Spleen (tissue), 11 donors: Measurements from ENCODE around the gene ZNF562. TPM values are rescaled to one million over a fixed set of nuclear protein-coding genes. Genes with fewer than 3 reads are reported as not detected.

Experiments used
- DNase-seq: peaks from one replicate; pipeline ENCODE4 v3.0.0-alpha.2; 2020
- H3K27ac ChIP-seq, 8 donors: fragments of 200-600 bp; sonication (generic) in 7 of 8; 1 replicate in 4 of 8; 2 replicates in 4 of 8; pipeline versions ENCODE4 v1.5.0 to v1.8.0; 2016 to 2021; ENCODE audit warnings: inconsistent platforms in 4 of 8, mild to moderate bottlenecking in 4 of 8, moderate library complexity in 1 of 8
- H3K27me3 ChIP-seq, 7 donors: fragments of 200-600 bp; sonication (generic) in 6 of 7; replicated peaks in 1 of 7; 1 replicate in 4 of 7; 2 replicates in 3 of 7; pipeline versions ENCODE4 v1.5.0 to v1.8.0; 2016 to 2021; ENCODE audit warnings: inconsistent platforms in 3 of 7, mild to moderate bottlenecking in 1 of 7
- H3K36me3 ChIP-seq, 6 donors: fragments of 200-600 bp; sonication (generic) in 5 of 6; 1 replicate in 4 of 6; 2 replicates in 2 of 6; pipeline versions ENCODE4 v1.5.0 to v1.8.0; 2016 to 2021; ENCODE audit warnings: inconsistent platforms in 2 of 6
- H3K4me1 ChIP-seq, 6 donors: fragments of 200-600 bp; sonication (generic) in 5 of 6; 1 replicate in 3 of 6; 2 replicates in 3 of 6; pipeline versions ENCODE4 v1.5.0 to v1.8.0; 2016 to 2021; ENCODE audit warnings: inconsistent platforms in 3 of 6
- H3K4me3 ChIP-seq, 8 donors: fragments of 200-600 bp; sonication (generic) in 7 of 8; 1 replicate in 4 of 8; 2 replicates in 4 of 8; pipeline versions ENCODE4 v1.5.0 to v1.8.0; 2016 to 2021; ENCODE audit warnings: inconsistent platforms in 4 of 8, mild to moderate bottlenecking in 4 of 8, moderate library complexity in 2 of 8
- H3K9me3 ChIP-seq, 8 donors: fragments of 200-600 bp; sonication (generic) in 7 of 8; 1 replicate in 4 of 8; 2 replicates in 4 of 8; pipeline versions ENCODE4 v1.5.0 to v1.8.0; 2016 to 2021; ENCODE audit warnings: inconsistent platforms in 4 of 8
- CTCF ChIP-seq, 11 experiments: fragments of 200-600 bp in 7 of 11; fragments of 450-650 bp in 4 of 11; sonication (generic) in 4 of 11; IDR thresholded peaks in 8 of 11; conservative IDR thresholded peaks in 3 of 11; 1 replicate in 7 of 11; 2 replicates in 4 of 11; pipeline versions ENCODE4 v1.4.0 to v1.8.0; 2016 to 2021; ENCODE audit warnings: antibody characterized with exemption in 11 of 11, inconsistent platforms in 4 of 11, mild to moderate bottlenecking in 1 of 11
- POLR2A ChIP-seq, 3 donors: fragments of 450-650 bp; IDR thresholded peaks; one replicate each; pipeline ENCODE4 v1.5.1; 2017; ENCODE audit warnings: antibody characterized with exemption in 3 of 3, mild to moderate bottlenecking in 1 of 3
- POLR2AphosphoS5 ChIP-seq, 3 donors: sonication (generic); formaldehyde crosslinking; IDR thresholded peaks; one replicate each; pipeline ENCODE4 v1.5.1; 2017; ENCODE audit warnings: antibody characterized with exemption in 3 of 3
- WGBS, 5 donors: extraction: QIAGEN DNeasy Blood & Tissue Kit in 3 of 5; methylation state at CpG; one replicate each; pipeline versions ENCODE4 v1.1.5 to v1.1.7; 2013 to 2018; 5-methylcytosine and 5-hydroxymethylcytosine counted together
- intact Hi-C: fragments of 100-400 bp; cut with DNase I; formaldehyde crosslinking; loops from one replicate; pipeline ENCODE4 v1.15.0; 2023; ENCODE audit warnings: low total_unique reads
- polyA plus RNA-seq, 3 donors: library from polyadenylated mRNA; stranded (reverse); fragments of 200-250 nt; gene quantifications; one replicate each; pipeline ENCODE4 v1.2.1, GENCODE V29; 2013
- total RNA-seq, 7 donors: library from RNA; depleted of rRNA in 3 of 7; stranded (reverse); fragments of >200 nt in 3 of 7; fragmentation: NEBNext Ultra II Directional in 4 of 7; extraction: Animal tissue kit (Norgen Biotek cat#: 25700) in 4 of 7; gene quantifications; one replicate each; pipeline versions ENCODE4 v1.1.0 to v1.2.1, GENCODE V29; 2016 to 2021
- donor health status: healthy with polysubstance abuse.
- donor health status: DM: no; HTN: no; CAD: no; lungs with moderate emphysema.
- donor health status: DM: no; HTN: no; CAD: no.
- donor health status: Bipolar disorder and iron deficiency.
- donor health status: healthy.
- donor health status: DM: no; HTN: no; CAD: no.
- donor health status: DM: yes; HTN: yes; CAD: no.

Gene ZNF562
- total and polyA plus RNA-seq, 10 donors: 2.5 to 44.8 (median 32.0) TPM

- TF ChIP-seq POLR2AphosphoS5 (IDR thresholded peaks at IDR 0.05) (no peak), POLR2A (IDR thresholded peaks at IDR 0.05) (no peak), CTCF (IDR thresholded peaks at IDR 0.05 in 8 of 11, conservative IDR thresholded peaks at IDR 0.05 in 3 of 11) (no peak)
- intact Hi-C loops: no loop called here
- Histone ChIP-seq H3K27ac (no peak overlapping the region), H3K27me3 (no peaks in the 10 kb centered on the region), H3K36me3 (peaks cover 0 to 62% (median 0%) of the 10 kb centered on the region in 6 donors), H3K9me3 (peaks cover 0 to 14% (median 6%) of the 10 kb centered on the region in 8 donors), H3K4me1 (no peaks in the 10 kb centered on the region), H3K4me3 (no peak overlapping the region)
- DNase-seq: no peak
- WGBS, 5 donors: 76 to 99% (median 90%) methylated on average over 4 of the region's 4 CpGs
These were observed 30.4 kb downstream of the ZNF562 start for GRCh38 chr19:9644472-9644871.

- 93 to 98% (median 95%) methylated on average over 6 of the region's 6 CpGs for WGBS, 5 donors
- Histone ChIP-seq H3K9me3 (peaks cover 0 to 14% (median 4%) of the 10 kb centered on the region in 8 donors), H3K4me1 (no peaks in the 10 kb centered on the region), H3K4me3 (no peak overlapping the region), H3K27me3 (no peaks in the 10 kb centered on the region), H3K36me3 (peaks cover 0 to 35% (median 0%) of the 10 kb centered on the region in 6 donors), H3K27ac (no peak overlapping the region)
- intact Hi-C loops: no loop called here
- TF ChIP-seq POLR2A (IDR thresholded peaks at IDR 0.05) (no peak), POLR2AphosphoS5 (IDR thresholded peaks at IDR 0.05) (no peak), CTCF (IDR thresholded peaks at IDR 0.05 in 8 of 11, conservative IDR thresholded peaks at IDR 0.05 in 3 of 11) (no peak)
- no peak for DNase-seq
These were observed 33.1 kb downstream of the ZNF562 start for GRCh38 chr19:9641810-9642209.

- H3K27ac ChIP-seq: no peak overlapping the region
- no peak for DNase-seq
- peaks cover 0 to 33% (median 0%) of the 10 kb centered on the region in 6 donors for H3K36me3 ChIP-seq
- no peaks in the 10 kb centered on the region for H3K27me3 ChIP-seq
- no peaks in the 10 kb centered on the region for H3K4me1 ChIP-seq
- no peak overlapping the region for H3K4me3 ChIP-seq
- intact Hi-C loops: no loop called here
- WGBS, 5 donors: 66 to 88% (median 79%) methylated on average over 1 of the region's 1 CpG
- no peak for TF ChIP-seq CTCF (IDR thresholded peaks at IDR 0.05 in 8 of 11, conservative IDR thresholded peaks at IDR 0.05 in 3 of 11)
- TF ChIP-seq POLR2AphosphoS5 (IDR thresholded peaks at IDR 0.05): no peak
- no peak for TF ChIP-seq POLR2A (IDR thresholded peaks at IDR 0.05)
- H3K9me3 ChIP-seq: peaks cover 0 to 18% (median 4%) of the 10 kb centered on the region in 8 donors
These were observed 33.9 kb downstream of the ZNF562 start for GRCh38 chr19:9640956-9641355.

GRCh38 chr19:9636018-9636417, 38.9 kb downstream of the ZNF562 start:
- H3K9me3 ChIP-seq: peaks cover 0 to 11% (median 0%) of the 10 kb centered on the region in 8 donors
- H3K27ac ChIP-seq: no peak overlapping the region
- H3K4me1 ChIP-seq: no peaks in the 10 kb centered on the region
- no peak overlapping the region for H3K4me3 ChIP-seq
- no peak for DNase-seq
- WGBS, 5 donors: 96 to 97% (median 96%) methylated on average over 5 of the region's 5 CpGs
- intact Hi-C loops: no loop called here
- no peak for TF ChIP-seq CTCF (IDR thresholded peaks at IDR 0.05 in 8 of 11, conservative IDR thresholded peaks at IDR 0.05 in 3 of 11)
- H3K36me3 ChIP-seq: peaks cover 0 to 49% (median 18%) of the 10 kb centered on the region in 6 donors
- H3K27me3 ChIP-seq: no peaks in the 10 kb centered on the region
